Measurements from ENCODE around the gene PCSK1. TPM values are rescaled to one million over a fixed set of nuclear protein-coding genes. Genes with fewer than 3 reads are reported as not detected.

PCSK1 gene
- total and polyA plus RNA-seq, 2 of the 8 experiments (the other 6 are each of a cell fraction or from before 2014, with no cell fraction given): 1.3 to 3.2 TPM

- no peak overlapping the region for H2BK120ac ChIP-seq (replicated peaks; ENCODE audit: low read depth, low read length)
- H4K8ac ChIP-seq (ENCODE audit: extremely low read depth, insufficient read depth, low read length): no peak overlapping the region
- H3K9me3 ChIP-seq (ENCODE audit: insufficient read depth in 2 of 2, low read depth in 1 of 2, low read length in 1 of 2): no peaks in the 10 kb centered on the region
- no peak overlapping the region for H3K56ac ChIP-seq (replicated peaks; ENCODE audit: insufficient read length, low read depth, low read length)
- no peaks in the 10 kb centered on the region for H3K36me3 ChIP-seq (ENCODE audit: control insufficient read depth in 2 of 4, insufficient read depth in 4 of 4, low read length in 3 of 4)
- no peak overlapping the region for H2AK5ac ChIP-seq (ENCODE audit: low read depth, low read length)
- H3K18ac ChIP-seq (ENCODE audit: extremely low read depth, low read length): no peak overlapping the region
- no peak overlapping the region for H3K4me2 ChIP-seq (ENCODE audit: insufficient read depth in 1 of 2, low read depth in 2 of 2, low read length in 2 of 2)
- no peak overlapping the region for H2BK5ac ChIP-seq (ENCODE audit: low read depth, low read length)
- DNase-seq (ENCODE audit: low read depth in 1 of 2, low spot score in 2 of 2) (no peak), FAIRE-seq (no peak)
- H3K27ac ChIP-seq (ENCODE audit: low read depth, low read length): no peak overlapping the region
- no peaks in the 10 kb centered on the region for H3K79me1 ChIP-seq (ENCODE audit: low read depth, low read length)
- H2BK15ac ChIP-seq (ENCODE audit: low read length): no peak overlapping the region
- H3K23me2 ChIP-seq (ENCODE audit: low read depth, low read length): no peaks in the 10 kb centered on the region
- CTCF ChIA-PET (ENCODE audit: partially characterized antibody): no interaction called here
- H2AFZ ChIP-seq (ENCODE audit: low read length): no peak overlapping the region
- H3K23ac ChIP-seq (ENCODE audit: insufficient read length): no peak overlapping the region
- no peak overlapping the region for H3K4me3 ChIP-seq (ENCODE audit: extremely low read depth in 1 of 4, insufficient read depth in 2 of 4, low read depth in 3 of 4, low read length in 4 of 4)
- no peaks in the 10 kb centered on the region for H3K4me1 ChIP-seq (replicated peaks in 1 of 4; ENCODE audit: control insufficient read depth in 3 of 4, insufficient read depth in 4 of 4, low read length in 3 of 4)
- H3K9ac ChIP-seq (replicated peaks in 1 of 4; ENCODE audit: extremely low read depth in 1 of 4, low read depth in 3 of 4, low read length in 3 of 4): no peak overlapping the region
- no peak overlapping the region for H2BK12ac ChIP-seq (ENCODE audit: low read depth, low read length)
- H4K91ac ChIP-seq (replicated peaks; ENCODE audit: insufficient read length, low read length): no peak overlapping the region
- POLR2A ChIA-PET (ENCODE audit: partially characterized antibody): no interaction called here
- H3K14ac ChIP-seq (ENCODE audit: insufficient read length): no peak overlapping the region
- no peak for TF ChIP-seq ATF3 (IDR thresholded peaks at IDR 0.05; ENCODE audit: insufficient read depth, low read depth, low read length)
- TF ChIP-seq JUN (IDR thresholded peaks at IDR 0.05; ENCODE audit: low read depth, low read length): no peak
- no peak for TF ChIP-seq CHD1 (IDR thresholded peaks at IDR 0.05; ENCODE audit: low read depth, low read length)
- H2BK20ac ChIP-seq (ENCODE audit: low read length): no peak overlapping the region
- H3K27me3 ChIP-seq (replicated peaks in 1 of 4; ENCODE audit: control insufficient read depth in 3 of 4, extremely low read depth in 1 of 4, insufficient read depth in 3 of 4, low read length in 3 of 4): no peaks in the 10 kb centered on the region
- no peak overlapping the region for H3K4ac ChIP-seq (replicated peaks; ENCODE audit: insufficient read length, low read depth, low read length)
- H4K20me1 ChIP-seq (replicated peaks in 1 of 2; ENCODE audit: control insufficient read depth in 1 of 2, insufficient read depth in 2 of 2, low read length in 2 of 2): no peaks in the 10 kb centered on the region
- no peaks in the 10 kb centered on the region for H3K79me2 ChIP-seq (ENCODE audit: control insufficient read depth in 1 of 2, insufficient read depth in 2 of 2, low read length in 2 of 2)
- H4K5ac ChIP-seq (ENCODE audit: insufficient read length, low read depth, low read length): no peak overlapping the region
- WGBS, 2 experiments (ENCODE audit: extremely low coverage in 1 of 2, insufficient coverage in 1 of 2, insufficient read length in 1 of 2, insufficient replicate concordance in 2 of 2, low coverage in 1 of 2, low lambda C conversion rate in 2 of 2, missing lambda C conversion rate in 1 of 2): 91% methylated on average over 5 of the region's 5 CpGs; no CpG with 5 or more reads in 1 of the 2 experiments
Observed at GRCh38 chr5:96374653-96375052, 58.4 kb downstream of the PCSK1 start.

Data from H1 (cell line).